ENCODE data around the gene TSPAN9.

Gene TSPAN9

GRCh38 chr12:3277306-3277943, 200.2 kb downstream of the TSPAN9 start:
- DNase-seq (ENCODE audit: low read depth): no peak

- no peak for DNase-seq (ENCODE audit: low read depth)
Observed at GRCh38 chr12:3278681-3279414, 201.7 kb downstream of the TSPAN9 start.

GRCh38 chr12:3279415-3279780, 202.2 kb downstream of the TSPAN9 start:
- DNase-seq (ENCODE audit: low read depth): no peak

GRCh38 chr12:3279832-3280231, 202.7 kb downstream of the TSPAN9 start:
- no peak for DNase-seq (ENCODE audit: low read depth)

DNA sequence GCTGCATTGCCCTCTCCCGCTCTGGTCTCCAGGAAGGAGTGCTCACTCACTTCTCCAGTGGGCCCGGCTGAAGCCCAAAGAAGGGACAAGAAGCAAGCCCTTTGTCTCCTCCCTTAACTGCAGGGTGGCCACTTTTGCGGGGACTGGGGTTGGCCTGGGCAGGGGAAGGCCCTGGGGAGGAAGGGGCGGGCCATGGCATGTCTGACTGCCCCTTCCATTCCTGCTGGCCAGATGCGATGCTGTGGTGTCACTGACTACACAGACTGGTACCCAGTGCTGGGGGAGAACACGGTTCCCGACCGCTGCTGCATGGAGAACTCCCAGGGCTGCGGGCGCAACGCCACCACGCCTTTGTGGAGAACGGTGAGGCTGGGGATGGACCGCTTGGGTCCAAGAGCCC, 203.8 kb downstream of the TSPAN9 start:
- no peak for DNase-seq (ENCODE audit: low read depth)

DNA sequence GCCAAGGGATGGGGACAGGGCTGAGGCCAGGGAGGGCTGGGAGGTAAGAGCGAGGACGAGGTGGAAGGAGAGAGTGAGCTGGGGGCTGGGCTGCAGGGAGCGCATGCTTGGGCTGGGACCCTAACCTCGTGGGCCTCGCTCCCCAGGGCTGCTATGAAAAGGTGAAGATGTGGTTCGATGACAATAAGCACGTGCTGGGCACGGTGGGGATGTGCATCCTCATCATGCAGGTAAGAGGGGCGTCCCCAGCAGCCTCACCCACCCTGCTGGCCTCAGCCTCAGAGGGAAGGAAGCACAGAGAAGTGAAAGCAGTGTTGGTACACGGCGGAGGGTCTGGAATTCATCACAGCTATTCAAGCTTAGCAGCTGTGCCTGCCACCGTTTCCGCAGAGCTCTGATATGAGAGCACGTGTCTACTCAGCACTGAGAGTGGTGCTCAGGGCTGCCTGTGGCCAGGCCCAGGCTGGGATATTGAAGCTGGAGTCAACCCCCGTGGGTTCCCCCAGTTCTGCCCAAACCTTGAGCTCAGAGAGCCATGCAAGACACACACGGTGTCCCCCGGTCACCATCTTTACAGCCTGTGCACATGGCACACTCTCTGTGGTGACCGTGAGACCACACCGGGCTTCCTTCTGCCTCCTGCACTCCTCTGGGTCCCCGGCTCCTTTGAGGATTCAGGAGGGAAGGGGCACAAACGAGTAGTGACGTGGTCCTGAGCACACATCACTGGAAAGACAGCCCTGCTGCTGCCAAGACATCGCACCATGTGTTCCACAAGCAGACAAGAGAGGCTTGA, 204.6 kb downstream of the TSPAN9 start:
- no peak for DNase-seq (ENCODE audit: low read depth)

GRCh38 chr12:3282384-3282670, 205.1 kb downstream of the TSPAN9 start:
- DNase-seq (ENCODE audit: low read depth): no peak

- no peak for DNase-seq (ENCODE audit: low read depth)
Observed at GRCh38 chr12:3283137-3283680, 206.0 kb downstream of the TSPAN9 start.

DNA sequence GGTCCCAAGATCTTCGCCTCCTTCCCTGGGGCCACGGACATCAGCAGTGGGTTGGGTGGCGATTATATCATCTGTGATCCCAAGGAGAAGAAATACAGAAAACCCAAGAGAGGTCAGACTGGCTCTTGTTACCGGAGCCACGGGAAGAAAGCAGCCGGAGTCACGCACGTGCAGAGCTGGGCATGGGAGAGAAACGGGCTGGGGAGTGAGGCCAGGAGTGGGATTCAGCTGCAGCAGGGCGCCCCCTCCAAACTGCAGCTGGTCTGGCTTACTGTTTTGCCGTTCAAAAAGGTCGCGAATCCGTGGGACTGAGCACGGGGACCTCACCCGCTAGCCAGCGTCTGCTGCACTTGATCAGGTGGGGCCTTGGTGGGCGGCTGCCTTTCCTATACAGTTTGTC, 207.2 kb downstream of the TSPAN9 start:
- DNase-seq (ENCODE audit: low read depth): no peak

DNA sequence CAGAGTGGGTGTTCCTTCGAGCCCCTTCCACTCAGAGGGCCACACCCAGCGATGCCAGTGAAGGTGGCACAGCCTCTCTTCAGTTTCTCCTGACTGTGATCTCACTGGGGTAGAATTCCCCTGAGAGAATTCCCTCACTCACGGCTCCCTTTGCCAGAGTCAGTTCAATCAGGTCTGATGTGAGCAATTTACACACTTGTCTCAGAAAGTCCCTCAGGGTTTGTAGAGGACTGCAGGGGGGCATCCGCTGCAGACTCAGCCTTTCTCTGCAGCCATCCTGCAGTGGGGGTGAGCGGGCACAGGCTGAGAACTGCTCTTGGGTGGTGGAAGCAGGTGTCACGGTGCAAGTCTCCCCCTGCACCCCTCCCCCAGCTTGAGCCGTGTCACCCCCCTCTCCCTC, 208.4 kb downstream of the TSPAN9 start:
- DNase-seq (ENCODE audit: low read depth): no peak

GRCh38 chr12:3288690-3289089, 211.5 kb downstream of the TSPAN9 start:
- DNase-seq (ENCODE audit: low read depth): no peak

DNA sequence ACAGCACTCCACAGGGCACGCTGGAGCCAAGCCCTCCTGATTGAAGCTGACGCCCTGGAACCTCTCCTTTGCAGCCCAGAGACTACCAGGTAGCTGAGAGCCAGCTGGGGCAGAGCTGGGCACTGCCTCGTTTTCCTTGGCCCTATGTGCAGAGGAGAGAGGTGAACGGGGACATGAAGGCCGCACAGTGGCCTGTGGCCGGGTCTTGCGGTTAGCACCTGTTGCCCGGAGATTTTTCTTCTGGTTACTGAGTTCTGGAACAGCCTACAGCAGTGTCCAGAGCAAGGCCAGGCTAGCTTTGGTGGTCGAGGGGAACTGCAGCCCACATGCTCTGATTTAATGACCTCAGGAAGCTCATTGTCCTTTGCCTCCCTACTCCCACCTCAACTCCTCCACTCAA, 212.5 kb downstream of the TSPAN9 start:
- no peak for DNase-seq (ENCODE audit: low read depth)

DNA sequence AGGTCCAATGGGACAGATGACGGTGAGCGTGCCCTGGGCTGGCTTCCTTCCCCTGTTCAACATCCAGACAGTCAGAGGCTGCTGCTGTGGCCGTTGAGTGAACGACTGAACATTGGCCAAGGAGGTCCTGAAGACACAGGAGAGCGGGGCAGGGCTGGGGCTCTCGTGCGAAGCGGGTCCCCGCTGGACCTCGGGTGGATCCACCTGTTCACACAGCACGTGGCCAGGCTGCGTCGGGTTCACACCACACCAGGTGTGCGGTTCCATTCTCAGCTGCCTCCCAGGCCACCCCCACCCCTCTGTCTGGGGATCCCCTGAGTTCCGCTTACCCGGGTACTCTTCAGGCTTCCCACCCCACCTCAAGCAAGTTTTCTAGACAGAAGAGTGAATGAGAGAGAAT, 214.8 kb downstream of the TSPAN9 start:
- DNase-seq (ENCODE audit: low read depth): no peak

DNA sequence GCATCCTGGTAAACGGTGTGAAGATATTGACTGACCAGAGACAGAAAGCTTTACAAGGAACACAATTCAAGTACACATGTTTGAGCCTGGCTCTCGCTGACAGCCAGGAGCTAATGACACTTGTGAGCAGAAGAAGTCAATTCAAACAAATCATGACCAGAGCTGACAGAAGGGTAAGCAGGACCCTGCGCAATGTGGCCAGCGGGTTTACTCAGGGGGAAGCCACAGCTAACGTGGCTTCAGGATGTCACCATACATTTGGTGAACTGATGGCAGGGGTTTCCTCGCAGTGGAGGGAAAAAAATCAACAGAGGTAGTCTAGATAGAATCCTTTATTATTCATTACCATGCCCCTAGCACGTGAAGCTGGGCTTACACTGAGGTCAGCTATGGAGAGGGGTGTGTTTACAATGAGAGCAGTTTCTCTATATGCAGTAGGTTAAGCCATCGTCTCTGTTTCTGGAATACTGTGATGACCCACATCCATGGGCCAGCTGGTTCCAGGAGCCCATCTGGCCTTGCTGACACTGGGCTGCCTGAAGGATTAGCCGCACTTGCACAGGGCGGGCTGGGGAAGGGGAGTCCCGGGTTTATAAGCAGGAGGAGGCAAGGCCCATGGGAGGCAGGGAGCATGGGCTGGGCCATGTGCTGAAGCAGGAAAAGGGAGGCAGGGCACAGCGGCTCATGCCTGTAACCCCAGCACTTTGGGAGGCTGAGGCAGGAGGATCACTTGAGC, 215.7 kb downstream of the TSPAN9 start:
- no peak for DNase-seq (ENCODE audit: low read depth)

DNA sequence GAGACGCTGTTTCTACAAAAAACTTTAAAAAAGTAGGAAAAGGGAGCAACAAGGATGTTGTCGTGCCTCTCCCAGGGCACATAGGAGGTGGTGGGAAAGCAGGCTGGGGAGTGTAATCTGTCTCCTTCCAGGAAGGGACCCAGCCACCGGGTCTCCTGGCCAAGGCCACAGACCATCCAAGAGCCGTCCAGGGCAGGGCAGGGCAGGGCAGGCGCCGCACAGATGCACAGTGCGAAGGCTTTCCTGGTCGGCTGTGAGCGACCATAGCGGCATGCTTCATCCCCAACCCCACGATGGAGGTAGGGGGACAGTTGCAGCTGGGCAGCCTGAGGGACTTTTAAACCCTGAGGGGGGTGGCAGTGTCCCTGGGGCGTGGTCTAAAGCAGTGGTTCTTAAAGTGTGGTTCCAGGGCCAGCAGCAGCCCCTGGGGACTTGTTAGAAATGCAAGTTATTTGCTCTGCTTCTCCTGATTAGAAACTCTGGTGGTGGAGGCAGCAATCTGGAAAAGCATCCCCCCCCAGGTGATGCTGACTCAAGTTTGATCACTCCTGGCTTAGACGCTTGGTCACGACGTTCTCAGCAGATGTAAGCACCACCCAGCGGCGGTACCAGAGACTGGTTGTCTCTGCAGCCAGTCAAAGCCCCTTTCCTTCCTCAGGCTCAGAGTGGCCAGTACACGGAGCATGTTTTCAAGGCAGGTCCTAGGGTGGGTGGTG, 216.4 kb downstream of the TSPAN9 start:
- DNase-seq (ENCODE audit: low read depth): no peak

- DNase-seq (ENCODE audit: low read depth): no peak
Observed at GRCh38 chr12:3294481-3294911, 217.3 kb downstream of the TSPAN9 start.

- DNase-seq (ENCODE audit: low read depth): no peak
Observed at GRCh38 chr12:3295225-3295624, 218.0 kb downstream of the TSPAN9 start.

DNA sequence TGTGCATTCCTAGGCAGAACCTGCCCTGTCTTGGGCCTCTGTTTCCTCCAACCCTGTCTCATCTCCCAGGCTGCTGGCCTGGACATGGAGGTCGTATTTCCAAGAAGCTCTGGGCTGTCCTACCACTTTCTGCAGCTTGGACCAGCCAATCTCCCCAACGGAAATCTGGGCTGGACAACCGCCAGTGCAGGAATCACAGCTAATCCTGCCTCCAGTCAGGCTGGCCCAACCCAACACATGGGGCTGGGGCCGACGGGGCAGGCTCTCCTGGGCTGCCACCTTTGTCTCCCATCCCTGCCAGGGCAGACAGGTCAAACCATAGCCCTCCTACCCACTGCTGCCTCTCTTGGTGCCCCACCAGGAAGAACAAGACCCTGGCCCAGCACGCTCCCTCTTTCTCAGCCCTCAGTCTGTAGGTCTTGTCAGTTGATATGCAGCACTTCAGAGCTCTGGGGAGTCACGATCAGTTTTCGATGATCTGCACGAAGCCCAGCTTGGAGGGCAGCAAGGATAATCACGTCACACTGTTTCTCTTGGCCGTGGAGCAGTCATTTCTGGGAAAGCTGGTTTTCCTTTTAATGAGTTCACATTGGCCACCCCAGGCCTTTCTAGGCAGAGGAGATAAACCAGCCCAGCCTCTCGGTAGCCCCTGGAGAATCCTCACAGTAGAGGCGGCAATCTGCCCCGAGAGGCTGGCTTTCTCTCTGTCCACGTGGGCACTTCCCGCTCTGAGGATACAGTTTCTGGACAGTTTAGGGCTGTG, 218.6 kb downstream of the TSPAN9 start:
- no peak for DNase-seq (ENCODE audit: low read depth)

DNA sequence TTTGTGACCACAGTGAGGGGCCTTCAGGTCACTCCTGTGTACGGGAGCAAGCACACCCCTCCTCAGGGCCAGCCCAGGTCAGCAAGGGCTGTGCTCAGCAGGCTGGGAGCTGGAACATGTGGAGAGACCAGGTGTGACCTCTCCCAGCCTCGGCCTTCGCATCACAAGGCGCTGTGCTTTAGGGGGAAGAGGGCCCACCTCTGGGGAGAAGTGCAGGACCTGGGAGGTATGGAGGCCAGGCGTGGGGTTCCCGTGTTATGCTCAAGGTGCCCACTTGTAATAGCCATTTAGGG, 219.2 kb downstream of the TSPAN9 start:
- no peak for DNase-seq (ENCODE audit: low read depth)

GRCh38 chr12:3298603-3299002, 221.4 kb downstream of the TSPAN9 start:
- DNase-seq (ENCODE audit: low read depth): no peak

Measured in stimulated activated CD8-positive, alpha-beta memory T cell treated with anti-CD3 and anti-CD28 coated beads, Interleukin-15, amount 100 ng/mL, for 1 hour (primary cell).